Esophagus mucosa (tissue), 1 donor: ENCODE data around the gene P2RY10. TPM values are rescaled to one million over a fixed set of nuclear protein-coding genes. Genes with fewer than 3 reads are reported as not detected.
"Not testable (repeated sequence)": the region's sequence is repeated elsewhere in the genome, so short reads cannot be mapped to it uniquely, and the experiment has no call there.

Experiments
- ATAC-seq: fragments of 200-7000 bp; cut with Tn5 transposase; one replicate; pipeline ENCODE4 v1.9.1; 2020
- total RNA-seq: library from RNA; stranded (reverse); gene quantifications from one replicate; pipeline ENCODE4 v1.2.4, GENCODE V29; 2023
- donor health status: DM: yes; HTN: yes; CAD: no.

Gene P2RY10, protein sequence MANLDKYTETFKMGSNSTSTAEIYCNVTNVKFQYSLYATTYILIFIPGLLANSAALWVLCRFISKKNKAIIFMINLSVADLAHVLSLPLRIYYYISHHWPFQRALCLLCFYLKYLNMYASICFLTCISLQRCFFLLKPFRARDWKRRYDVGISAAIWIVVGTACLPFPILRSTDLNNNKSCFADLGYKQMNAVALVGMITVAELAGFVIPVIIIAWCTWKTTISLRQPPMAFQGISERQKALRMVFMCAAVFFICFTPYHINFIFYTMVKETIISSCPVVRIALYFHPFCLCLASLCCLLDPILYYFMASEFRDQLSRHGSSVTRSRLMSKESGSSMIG
- 0.60 TPM for total RNA-seq

DNA sequence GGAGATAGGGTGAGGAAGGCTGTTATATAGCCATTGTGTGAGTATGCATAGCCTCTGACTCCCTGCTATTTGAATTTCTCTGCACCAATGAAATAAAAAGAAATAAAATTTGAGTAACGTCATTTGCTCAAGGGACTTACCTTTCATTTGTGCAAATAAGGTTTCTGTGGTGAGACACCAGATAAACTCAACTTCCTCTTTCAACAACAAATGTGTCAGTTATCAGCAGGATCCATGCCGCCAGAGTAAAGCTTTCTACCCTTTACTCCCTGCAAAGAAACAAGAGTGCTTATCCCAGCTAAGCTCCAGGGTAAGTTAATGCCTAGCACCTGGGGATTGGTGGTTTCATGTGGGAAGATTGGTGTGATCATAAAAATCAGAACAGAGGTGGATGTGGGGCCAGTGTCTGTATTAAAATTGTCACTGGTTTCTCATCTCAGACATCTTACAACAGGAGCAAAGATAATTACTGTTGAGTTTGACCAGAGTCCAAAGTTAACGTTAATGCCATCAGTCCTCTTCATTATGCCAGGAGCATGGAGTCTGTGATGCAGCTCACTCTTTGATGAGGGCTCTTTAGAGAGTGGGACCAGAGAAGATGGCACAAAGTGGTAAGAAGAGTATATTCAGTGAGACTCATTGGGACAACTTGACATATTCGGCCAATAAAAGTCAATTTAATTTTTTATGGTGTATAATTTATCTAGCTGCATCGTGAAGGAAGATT is at the start of gene P2RY10:
Gene P2RY10, plus strand, starts transcription at position 206 of the 727 bp plus-strand sequence. CDS start 15,130 bp downstream, outside the sequence.
- peak; percentile 38 for ATAC-seq

DNA sequence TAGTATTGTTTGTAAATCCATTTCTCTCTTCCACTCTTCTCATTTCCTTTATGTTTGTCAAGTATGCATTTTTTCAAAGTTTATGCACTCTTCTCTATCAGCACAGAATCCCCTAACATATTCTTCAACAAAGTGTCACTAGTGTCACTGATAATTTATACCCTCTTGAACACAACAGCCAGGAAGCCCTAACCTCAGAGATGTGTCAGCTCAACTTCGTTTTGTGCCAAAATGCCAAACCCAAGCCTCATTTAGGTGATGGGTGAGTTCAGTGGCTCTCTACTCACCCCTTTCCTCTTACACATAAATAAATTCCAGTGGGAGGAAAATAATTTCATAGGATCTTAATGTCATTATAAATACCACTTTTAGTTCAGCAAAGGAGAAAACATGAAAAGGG is 22.4 kb upstream of the P2RY10 start:
- ATAC-seq: no peak

DNA sequence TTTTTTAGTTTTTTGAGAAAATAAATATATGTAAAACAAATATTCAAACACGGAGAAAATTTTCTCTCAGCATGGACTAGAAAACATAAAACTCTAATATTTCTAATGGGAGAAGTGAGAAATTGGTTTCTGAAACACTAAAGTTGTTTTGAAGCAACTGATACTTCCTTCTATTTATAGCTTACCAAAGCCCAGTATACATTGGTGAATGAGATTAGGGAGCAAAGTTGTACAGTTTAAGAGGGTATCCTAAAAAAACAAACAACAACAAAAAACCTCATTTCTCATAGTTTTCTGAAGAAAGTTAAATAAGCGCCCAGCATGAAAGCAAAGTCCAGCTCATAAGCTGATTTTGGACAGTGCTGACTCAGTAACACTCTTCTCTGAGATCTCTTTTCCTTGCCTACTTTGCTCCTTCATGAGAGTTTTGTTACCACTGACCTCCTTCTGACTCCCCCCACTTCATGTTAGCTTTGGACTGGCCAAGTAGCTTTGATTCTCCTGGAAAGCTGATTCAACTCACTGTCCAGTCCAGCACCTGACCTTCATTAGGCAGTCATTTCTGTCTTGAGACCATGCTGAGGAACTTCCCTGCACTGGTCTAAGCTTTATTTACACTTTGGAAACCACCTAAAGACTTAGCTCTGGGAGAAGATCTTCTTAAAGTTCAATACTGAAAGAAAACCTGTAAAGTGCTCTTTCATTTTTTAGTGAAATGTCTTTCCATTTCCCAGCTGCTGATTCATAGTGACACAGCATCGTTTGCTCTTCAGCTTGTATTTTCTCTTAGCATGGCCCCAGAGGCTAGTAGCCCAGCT is 21.8 kb upstream of the P2RY10 start:
- ATAC-seq: no peak

DNA sequence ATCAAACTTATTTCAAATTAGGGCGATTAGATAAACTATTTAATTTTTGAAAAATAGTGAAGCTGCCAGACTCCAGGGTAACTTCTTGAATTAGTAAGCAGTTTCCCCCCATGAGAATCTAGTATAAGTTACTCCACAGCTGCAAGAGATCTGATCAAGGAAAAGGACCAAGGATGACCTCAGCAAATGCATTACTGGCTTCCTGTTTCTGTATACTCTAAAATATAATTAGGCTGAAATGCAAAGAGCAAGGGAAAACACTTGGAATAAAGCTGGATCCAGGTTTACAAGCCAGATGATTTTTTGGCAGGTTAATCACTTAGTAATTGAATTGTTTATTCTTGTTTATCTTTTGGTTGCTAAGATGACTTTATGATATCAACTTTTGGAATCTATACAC is 13.4 kb upstream of the P2RY10 start:
- ATAC-seq: no peak

DNA sequence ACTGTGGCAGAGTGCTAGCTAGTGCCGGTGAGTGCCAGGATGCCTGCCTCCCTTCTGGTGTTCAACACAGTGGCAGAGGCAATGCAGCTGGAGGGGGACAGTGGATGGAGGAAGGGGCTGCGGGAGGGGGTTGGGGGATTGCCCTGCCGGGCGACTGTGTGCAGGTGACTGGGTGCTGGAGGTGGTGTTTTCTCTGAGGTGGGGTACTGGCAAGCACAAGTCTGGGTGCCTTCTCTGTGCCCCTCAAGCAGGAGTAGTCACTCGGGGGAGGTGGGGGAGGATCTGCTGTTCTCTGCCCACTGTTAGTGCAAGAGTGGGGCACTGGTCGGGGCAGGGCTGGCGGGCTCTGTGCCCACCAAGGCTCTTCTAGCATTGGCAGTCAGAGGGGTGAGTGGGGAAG is 10.3 kb upstream of the P2RY10 start:
- no peak for ATAC-seq

DNA sequence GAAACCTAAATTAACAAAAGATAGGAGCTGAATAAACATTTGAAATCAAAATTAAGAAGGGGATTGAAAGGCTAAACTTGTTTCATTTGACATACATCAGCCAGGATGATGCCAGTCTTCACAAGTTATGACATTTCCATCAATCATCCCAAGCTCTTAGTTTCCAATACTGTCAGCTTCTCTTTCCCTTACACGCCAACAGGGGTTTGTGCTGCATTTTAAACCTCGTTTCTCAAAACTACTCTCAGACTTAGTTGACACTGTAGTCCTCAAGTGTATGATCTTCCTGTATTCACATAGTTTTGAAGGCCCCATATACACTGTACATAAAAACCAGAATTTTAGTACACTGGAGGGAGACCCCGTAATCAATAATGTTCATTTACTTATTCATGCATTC is 840 bp upstream of the P2RY10 start:
- no peak for ATAC-seq

DNA sequence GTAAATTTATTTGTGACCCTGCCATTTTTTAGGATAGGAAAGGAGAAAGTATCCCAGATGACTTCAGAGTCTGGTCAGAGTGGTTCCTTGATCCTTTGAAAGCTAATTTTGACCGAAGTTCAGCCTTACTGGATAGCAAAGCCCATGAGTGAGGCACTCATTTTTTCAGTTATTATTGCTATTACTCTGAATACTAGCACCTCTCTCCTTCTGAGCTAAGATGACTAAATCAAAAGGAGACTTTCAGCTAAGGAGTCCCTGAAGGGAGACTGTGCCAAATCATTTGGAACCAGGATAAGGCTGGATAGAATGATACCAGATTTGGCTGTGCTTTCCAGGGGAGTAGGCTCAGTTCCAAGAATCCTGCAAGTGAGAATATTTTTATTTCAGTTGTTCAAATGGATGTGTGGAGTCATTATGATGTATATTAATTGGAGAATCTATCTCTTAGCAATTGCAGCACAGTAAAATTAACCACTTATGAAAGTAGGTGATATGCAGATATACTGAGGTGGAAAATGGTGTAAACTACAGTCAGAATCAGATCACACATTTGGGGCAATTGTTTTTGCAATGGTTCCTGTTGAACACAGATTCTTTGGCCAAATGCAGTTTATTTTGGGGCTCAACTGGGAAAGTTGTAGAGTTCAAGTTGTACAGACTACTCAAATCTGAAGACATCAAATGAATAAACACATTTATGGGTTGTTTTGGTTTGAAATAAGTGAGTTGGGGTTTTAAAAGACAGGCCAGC is 1.2 kb downstream of the P2RY10 start:
- no peak for ATAC-seq

DNA sequence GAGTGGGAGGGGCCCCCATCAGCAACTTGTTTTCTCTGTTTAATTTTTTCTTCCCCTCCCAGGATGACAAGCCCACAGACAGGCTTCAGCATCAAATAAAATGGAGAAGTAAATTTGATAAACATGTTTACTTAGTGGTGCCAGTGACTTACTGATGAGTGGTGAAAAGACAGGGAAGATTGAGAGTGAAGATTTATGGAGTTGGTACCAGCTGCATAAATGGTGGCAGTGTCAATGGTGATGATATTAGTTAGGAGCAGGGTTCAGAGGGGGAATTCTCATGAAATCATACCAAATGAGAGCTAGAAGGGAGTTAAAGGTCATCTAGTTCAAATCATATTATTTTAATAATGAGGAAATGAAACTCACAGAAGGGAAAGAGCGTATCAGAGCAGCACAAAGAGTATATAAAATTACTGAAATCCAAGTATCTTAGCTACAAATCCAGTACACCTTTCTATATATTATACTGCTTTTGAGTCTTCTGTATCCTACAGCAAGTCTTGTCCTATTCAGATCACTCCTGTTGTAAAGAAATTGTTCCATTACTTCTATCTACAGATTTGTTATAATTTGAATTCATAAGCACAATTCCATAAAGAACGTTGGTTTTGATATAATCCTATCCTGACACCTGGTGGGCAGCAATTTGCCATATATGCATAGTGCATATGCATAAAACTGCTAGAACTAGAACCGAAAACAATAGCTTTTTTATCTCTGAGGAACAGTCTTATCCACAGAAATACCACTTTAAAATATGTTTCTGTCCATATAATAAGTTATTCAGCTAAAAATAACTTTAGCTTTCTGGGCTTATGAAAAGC is 5.0 kb downstream of the P2RY10 start:
- ATAC-seq: no peak

DNA sequence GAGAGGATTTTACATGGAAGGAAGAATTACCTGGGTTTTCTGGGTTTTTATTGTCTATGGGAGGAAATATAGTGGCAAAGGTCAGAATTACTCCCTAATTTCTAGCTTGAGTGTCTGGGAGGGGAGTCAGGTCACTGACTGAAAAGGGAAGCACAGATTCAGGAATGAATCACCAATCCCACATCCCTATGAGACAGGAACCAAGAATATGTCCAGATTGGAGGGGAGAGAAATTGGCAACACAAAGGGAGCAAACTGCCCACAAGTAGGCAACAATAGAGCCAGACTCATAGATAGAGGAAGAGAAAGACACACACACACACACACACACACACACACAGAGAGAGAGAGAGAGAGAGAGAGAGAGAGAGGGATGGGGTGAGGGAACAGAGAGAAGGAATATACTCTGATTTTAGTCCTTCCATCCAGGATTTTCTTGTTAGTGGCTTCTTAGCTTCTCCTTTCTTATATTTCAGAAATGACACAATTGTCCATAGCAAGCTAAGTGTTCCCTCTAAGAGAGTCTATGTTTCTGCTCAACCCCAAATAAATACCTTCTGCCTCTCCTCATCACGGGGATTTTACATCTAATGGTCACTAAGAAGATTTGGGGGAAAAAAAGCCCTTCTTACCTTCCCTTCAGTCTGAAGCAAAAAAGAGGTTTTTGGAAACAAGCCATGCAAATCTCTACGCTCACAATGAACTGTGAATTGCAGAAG is 12.0 kb downstream of the P2RY10 start:
- ATAC-seq: no peak

DNA sequence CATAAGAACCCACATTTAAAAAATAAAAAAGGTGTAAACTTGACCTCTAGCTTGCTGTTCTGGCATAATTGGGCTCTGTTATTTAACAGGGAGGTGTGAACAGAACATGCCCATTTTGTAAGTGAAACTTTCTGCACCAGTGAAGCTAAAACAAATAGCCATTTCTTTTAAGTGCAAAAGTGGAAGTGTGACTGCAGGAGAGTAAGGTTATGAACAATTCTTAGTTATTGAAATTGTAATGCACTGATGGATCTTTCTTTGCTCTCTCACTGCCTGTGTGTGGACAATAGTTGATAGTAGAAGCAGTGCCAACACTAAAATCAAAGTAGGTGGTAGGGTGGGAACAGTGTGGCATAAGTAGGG is 12.6 kb downstream of the P2RY10 start:
- no peak for ATAC-seq

DNA sequence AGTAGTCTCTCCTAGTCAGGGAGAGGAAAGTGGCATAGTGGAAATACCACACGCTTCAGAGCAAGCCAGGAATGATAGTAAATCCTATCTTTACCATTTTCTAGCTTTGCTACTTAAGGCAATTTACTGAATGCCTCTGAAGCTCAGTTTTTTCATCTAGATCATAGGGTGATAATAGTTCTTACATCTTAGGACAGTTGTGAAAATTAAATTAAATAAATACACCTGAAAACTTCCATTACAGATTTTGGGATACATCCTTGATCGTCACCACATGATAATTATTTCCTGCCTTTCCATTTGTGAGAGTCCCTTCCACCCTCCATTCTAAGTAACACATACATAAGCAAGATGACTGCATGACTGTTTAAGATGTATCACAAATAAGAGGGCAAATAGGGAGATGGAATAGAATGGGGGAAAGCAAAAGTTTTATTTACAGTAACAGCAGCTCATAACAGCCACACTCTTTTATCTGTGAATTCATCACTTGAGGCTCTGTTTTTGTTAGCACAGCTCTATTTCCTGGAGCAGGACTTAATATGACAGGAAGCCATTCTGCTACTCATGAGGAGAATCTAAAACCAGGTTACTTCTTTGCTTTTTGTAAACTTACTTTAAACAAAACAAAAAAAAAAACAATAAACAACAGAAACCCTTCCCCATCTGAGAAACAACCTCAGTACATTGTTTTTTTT is 13.4 kb downstream of the P2RY10 start:
- no peak for ATAC-seq

DNA sequence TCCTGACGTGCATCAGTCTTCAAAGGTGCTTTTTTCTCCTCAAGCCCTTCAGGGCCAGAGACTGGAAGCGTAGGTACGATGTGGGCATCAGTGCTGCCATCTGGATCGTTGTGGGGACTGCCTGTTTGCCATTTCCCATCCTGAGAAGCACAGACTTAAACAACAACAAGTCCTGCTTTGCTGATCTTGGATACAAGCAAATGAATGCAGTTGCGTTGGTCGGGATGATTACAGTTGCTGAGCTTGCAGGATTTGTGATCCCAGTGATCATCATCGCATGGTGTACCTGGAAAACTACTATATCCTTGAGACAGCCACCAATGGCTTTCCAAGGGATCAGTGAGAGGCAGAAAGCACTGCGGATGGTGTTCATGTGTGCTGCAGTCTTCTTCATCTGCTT is 15.7 kb downstream of the P2RY10 start:
- no peak for ATAC-seq

DNA sequence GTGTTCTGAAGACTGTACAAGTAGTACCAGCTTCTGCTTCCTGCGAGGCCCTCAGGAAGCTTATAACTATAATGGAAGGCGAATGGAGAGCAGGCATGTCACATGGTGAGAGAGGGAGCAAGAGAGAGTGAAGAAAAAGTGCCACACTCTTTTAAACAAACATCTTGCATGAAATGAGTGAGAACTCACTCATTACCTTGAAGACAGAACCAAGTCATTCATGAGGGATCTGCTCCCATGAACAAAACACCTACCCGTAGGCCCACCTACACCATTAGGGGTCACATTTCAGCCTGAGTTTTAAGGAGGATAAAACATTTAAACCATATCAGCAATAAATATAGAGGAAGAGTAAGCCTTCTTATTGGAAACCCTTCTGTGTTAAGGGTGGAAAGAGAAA is 19.4 kb downstream of the P2RY10 start:
- no peak for ATAC-seq

DNA sequence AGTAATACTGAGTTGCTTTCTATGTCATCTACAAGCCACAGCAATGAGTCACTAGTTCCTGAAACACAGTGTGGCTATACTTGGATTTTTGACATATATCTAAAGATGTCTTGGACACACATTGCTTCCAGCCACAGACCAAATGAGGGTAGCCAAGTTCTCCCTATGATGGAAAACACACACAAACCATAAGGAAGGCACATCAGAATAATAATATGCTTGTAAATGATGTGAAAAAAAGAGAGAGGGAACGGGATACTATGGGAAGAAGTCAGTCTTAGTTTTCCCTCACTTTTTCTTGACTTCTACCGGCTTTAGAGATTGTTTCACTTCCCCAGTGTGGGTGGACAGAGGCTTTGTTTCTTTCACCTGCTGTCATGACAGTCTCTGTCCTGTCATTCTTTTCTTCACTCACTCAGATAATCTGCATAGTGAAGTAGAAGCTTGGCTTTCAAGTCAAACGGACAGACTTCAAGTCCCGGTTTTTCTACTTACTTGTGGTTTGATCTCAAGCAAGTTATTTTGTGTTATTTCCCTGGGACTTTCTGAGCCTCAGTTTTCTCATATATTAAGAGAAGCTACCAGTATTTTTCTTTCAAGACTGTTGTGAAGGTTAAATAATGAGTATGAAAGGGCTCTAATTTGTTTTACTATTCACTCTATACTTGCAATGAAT is 34.7 kb downstream of the P2RY10 start:
- ATAC-seq: no peak

DNA sequence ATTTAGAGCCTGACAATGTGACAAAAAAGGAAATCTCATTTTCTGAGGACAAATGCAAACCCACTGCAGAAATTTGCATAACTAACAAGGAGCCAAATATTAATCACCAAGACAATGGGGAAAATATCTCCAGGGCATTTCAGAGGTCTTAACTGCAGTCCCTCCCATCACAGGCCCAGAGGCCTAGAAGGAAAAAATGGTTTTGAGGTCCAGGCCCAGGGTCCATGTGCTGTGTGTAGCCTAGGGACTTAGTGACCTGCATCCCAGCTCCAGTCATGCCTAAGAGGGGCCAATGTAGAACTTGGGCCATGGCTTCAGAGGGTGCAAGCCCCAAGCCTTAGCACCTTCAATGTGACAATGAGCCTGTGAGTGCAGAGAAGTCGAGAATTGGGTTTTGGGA is 44.2 kb downstream of the P2RY10 start:
- ATAC-seq: no peak

DNA sequence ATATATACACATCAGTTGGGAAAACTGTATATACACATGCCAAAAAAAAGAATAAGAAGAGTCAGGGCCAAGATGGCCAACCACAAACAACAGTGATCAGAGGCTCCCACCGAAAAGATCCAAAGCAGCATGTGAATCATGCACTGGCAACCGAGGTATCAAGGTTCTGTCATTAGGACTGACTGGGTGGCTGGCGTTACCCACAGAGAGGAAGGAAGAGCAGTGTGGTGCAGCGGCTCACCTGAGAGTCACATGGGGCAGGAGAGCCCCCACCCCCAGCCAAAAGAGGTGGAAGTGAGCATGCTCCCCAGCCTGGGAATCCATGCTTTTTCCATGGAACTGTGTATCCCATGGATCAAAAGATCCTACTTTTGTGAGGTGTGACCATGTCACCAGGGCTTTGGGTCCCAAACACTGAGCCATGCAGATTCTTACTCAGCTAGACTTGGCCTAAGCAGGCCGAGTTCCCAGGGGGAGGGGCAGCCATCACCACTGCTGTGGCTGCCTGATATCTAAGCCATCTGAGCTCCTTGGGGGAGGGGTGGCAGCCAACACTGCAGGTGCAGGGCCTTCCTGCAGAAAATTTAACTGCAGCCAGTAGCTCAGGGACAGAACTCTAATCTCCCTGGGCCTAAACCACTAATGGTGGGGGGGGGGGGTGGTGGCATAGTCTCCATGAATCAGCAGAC is 52.8 kb downstream of the P2RY10 start:
- no peak for ATAC-seq

DNA sequence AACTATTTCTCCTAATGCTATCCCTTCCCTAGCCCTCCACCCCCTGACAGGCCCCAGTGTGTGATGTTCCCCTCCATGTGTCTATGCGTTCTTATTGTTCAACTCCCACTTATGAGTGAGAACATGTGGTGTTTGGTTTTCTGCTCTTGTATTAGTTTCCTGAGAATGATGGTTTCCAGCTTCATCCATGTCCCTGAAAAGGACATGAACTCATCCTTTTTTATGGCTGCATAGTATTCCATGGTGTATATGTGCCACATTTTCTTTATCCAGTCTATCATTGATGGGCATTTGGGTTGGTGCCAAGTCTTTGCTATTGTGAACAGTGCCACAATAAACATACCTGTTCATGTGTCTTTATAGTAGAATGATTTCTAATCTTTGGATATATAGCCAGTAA is 62.3 kb downstream of the P2RY10 start:
- not testable (repeated sequence) for ATAC-seq
